ENCODE results near the gene CFAP126.

DNA sequence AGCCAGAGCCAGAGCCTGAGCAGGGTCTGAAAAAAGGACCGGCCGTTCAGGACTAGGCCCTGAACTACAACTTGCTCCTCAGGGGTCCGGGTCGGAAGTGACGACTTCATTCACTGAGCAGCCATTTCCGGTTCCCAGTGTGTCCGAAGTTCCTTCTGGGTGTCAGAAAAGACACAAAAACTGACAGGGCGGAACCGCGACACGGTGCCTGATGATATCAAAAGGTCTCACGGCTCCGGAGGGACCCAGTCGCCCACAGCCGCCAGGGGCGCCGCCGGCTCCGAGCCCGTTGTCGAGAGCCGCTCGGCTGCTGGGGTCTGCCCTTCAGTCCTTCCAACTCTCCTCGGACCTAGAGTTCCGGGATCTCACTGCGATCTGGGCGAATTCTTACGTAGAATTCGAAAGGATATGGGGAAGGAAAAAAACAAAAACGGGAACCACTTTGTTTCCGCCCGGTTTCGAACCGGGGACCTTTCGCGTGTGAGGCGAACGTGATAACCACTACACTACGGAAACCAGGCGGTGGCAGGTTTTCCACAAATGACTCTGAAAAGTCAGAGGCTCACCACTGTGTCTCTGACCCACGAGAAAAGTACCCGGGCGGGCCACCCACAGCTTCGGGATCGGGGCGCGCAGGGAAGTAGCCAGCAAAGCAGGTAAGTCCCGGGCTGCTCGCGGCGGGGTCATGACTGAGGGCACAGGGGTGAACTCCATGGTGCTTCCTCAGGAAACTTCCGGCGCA is 31.8 kb upstream of the CFAP126 start:
- TF ChIP-seq CTCF (IDR thresholded peaks at IDR 0.05; ENCODE audit: low read depth, low read length): peak; percentile 45
- no peak for TF ChIP-seq EZH2phosphoT487 (IDR thresholded peaks at IDR 0.05; ENCODE audit: low read depth)
